ENCODE measurements around the gene HNRNPM. TPM values are rescaled to one million over a fixed set of nuclear protein-coding genes. Genes with fewer than 3 reads are reported as not detected.

Gene HNRNPM
- total RNA-seq, 1 experiment from 2014 or later = 204 TPM

DNA sequence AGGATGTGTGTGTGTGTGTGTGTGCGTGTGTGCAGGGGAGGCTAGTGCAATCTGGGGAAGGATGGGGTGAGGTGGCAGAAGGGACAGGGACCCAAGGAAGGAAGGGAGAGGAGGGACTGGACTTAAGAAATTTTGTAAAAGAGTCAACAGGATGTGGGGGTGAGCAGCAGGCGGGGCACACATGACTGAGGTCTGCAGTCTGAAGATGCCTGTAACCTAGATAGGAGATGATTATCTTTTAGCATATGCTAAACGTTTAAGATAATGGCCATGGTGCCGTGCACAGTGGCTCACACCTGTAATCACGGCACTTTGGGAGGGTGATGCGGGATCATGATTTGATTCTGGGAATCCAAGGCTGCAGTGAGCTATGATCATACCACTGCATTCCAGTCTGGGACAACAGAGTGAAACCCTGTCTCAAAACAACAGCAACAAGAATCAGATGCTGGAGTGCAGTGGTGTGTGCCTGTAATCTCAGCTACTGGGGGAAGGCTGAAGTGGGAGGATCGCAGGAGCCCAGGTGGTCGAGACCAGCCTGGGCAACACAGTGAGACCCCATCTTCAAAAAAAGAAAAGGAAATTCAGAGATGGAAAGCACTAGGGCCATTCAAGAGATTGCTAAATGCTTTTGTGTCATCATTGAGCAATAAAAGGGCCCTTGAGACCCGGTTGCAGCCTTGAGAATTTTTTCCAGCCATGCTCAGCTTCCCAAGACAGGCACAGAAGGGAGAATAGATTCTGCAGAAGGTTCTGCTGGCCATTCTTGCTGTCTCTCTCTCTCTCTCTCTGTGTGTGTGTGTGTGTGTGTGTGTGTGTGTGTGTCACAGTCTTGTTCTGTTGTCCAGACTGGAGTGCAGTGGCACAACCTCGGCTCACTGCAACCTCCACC, 73.0 kb downstream of the HNRNPM start:
- no TSS peak for BruUV-seq (replicated peaks)
- no peak for DNase-seq
- intact Hi-C loops (cut with micrococcal nuclease; ENCODE audit: unreplicated experiment) = no loop called here
- CTCF ChIA-PET = interaction anchor here (0.7 kb wide), 1 partner anchor 63 kb away, joined by 4 read pairs; no protein-coding TSS in a partner anchor
- TF ChIP-seq, protein P1, sequence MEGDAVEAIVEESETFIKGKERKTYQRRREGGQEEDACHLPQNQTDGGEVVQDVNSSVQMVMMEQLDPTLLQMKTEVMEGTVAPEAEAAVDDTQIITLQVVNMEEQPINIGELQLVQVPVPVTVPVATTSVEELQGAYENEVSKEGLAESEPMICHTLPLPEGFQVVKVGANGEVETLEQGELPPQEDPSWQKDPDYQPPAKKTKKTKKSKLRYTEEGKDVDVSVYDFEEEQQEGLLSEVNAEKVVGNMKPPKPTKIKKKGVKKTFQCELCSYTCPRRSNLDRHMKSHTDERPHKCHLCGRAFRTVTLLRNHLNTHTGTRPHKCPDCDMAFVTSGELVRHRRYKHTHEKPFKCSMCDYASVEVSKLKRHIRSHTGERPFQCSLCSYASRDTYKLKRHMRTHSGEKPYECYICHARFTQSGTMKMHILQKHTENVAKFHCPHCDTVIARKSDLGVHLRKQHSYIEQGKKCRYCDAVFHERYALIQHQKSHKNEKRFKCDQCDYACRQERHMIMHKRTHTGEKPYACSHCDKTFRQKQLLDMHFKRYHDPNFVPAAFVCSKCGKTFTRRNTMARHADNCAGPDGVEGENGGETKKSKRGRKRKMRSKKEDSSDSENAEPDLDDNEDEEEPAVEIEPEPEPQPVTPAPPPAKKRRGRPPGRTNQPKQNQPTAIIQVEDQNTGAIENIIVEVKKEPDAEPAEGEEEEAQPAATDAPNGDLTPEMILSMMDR (IDR thresholded peaks at IDR 0.05; ENCODE audit: unreplicated experiment) = no peak
- Mint-ChIP-seq H3K9me3 (ENCODE audit: low read depth, unreplicated experiment) (no peaks in the 10 kb centered on the region), H3K27ac (ENCODE audit: unreplicated experiment) (no peak overlapping the region), H3K4me1 (ENCODE audit: low read depth, unreplicated experiment) (no peaks in the 10 kb centered on the region), H3K36me3 (ENCODE audit: insufficient read depth, unreplicated experiment) (peaks cover 13% of the 10 kb centered on the region), H3K4me3 (ENCODE audit: low read depth, unreplicated experiment) (no peak overlapping the region), H3K27me3 (ENCODE audit: unreplicated experiment) (peaks cover 26% of the 10 kb centered on the region)

- Mint-ChIP-seq H3K27me3 (ENCODE audit: unreplicated experiment) (peaks cover 26% of the 10 kb centered on the region), H3K36me3 (ENCODE audit: insufficient read depth, unreplicated experiment) (peaks cover 9% of the 10 kb centered on the region), H3K4me1 (ENCODE audit: low read depth, unreplicated experiment) (no peaks in the 10 kb centered on the region), H3K27ac (ENCODE audit: unreplicated experiment) (no peak overlapping the region), H3K4me3 (ENCODE audit: low read depth, unreplicated experiment) (no peak overlapping the region), H3K9me3 (ENCODE audit: low read depth, unreplicated experiment) (no peaks in the 10 kb centered on the region)
- BruUV-seq (replicated peaks) = no TSS peak
- TF ChIP-seq, protein P1 (IDR thresholded peaks at IDR 0.05; ENCODE audit: unreplicated experiment) = no peak
- DNase-seq = no peak
- intact Hi-C loops (cut with micrococcal nuclease; ENCODE audit: unreplicated experiment) = no loop called here
- CTCF ChIA-PET = interaction anchor here (0.6 to 0.7 kb wide), 2 partner anchors 62 to 1300 kb away, joined by 4 to 8 read pairs; partner anchors contain the start of gene FBXL12
Measured at GRCh38 chr19:8518536-8518935, 73.8 kb downstream of the HNRNPM start.

DNA sequence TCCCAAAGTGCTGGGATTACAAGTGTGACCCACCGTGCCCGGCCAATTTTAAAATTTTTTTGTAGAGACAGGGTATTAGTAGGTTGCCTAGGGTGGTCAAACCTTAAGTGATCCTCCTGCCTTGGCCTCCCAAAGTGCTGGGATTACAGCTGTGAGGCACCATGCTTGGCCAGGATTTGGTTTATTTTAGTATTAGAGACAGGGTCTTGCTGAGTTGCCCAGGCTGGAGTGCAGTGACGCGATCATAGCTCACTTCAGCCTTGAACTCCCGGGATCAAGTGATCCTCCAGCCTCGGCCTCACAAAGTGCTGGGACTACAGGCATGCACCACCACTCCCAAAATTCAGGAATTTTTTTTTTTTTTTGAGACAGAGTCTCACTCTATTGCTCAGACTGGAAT, 74.6 kb downstream of the HNRNPM start:
- H3K9me3 Mint-ChIP-seq (ENCODE audit: low read depth, unreplicated experiment) = no peaks in the 10 kb centered on the region
- H3K27ac Mint-ChIP-seq (ENCODE audit: unreplicated experiment) = no peak overlapping the region
- DNase-seq = no peak
- intact Hi-C loops (cut with micrococcal nuclease; ENCODE audit: unreplicated experiment) = no loop called here
- peaks cover 26% of the 10 kb centered on the region for H3K27me3 Mint-ChIP-seq (ENCODE audit: unreplicated experiment)
- CTCF ChIA-PET = interaction anchor here (0.6 kb wide), 1 partner anchor 1299 kb away, joined by 8 read pairs; the partner anchor contains the start of gene FBXL12
- BruUV-seq (replicated peaks) = no TSS peak
- TF ChIP-seq, protein P1 (IDR thresholded peaks at IDR 0.05; ENCODE audit: unreplicated experiment) = no peak
- H3K36me3 Mint-ChIP-seq (ENCODE audit: insufficient read depth, unreplicated experiment) = peaks cover under 1% of the 10 kb centered on the region
- H3K4me1 Mint-ChIP-seq (ENCODE audit: low read depth, unreplicated experiment) = no peaks in the 10 kb centered on the region
- no peak overlapping the region for H3K4me3 Mint-ChIP-seq (ENCODE audit: low read depth, unreplicated experiment)

DNA sequence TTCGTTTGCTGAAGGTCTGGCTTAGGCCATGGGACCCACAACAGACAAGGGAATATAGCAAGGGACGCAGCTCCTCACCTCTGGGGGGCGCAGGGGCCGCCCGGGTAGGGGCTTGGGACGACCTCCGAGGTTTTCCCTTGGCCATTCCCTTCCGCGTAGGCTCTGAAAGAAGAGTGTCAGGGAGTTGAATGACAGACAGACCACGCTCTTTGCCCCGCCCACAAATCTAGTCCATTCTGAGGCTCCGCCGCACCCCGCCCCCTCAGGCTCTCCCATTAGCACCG, 80.6 kb downstream of the HNRNPM start:
- no peaks in the 10 kb centered on the region for H3K27me3 Mint-ChIP-seq (ENCODE audit: unreplicated experiment)
- H3K36me3 Mint-ChIP-seq (ENCODE audit: insufficient read depth, unreplicated experiment) = peaks cover 4% of the 10 kb centered on the region
- no TSS peak for BruUV-seq (replicated peaks)
- no peaks in the 10 kb centered on the region for H3K9me3 Mint-ChIP-seq (ENCODE audit: low read depth, unreplicated experiment)
- TF ChIP-seq, protein P1 (IDR thresholded peaks at IDR 0.05; ENCODE audit: unreplicated experiment) = no peak
- no peak for DNase-seq
- intact Hi-C loops (cut with micrococcal nuclease; ENCODE audit: unreplicated experiment) = no loop called here
- no peak overlapping the region for H3K27ac Mint-ChIP-seq (ENCODE audit: unreplicated experiment)
- CTCF ChIA-PET = no interaction called here
- H3K4me1 Mint-ChIP-seq (ENCODE audit: low read depth, unreplicated experiment) = peaks cover 11% of the 10 kb centered on the region
- no peak overlapping the region for H3K4me3 Mint-ChIP-seq (ENCODE audit: low read depth, unreplicated experiment)
